Neural cell (in vitro differentiated cells): ENCODE data around the gene BTBD9. TPM values are rescaled to one million over a fixed set of nuclear protein-coding genes. Genes with fewer than 3 reads are reported as not detected.

ENCODE experiments used
- H2AFZ ChIP-seq: fragments of 200-600, 300-800 bp; sonication (generic), shearing (Covaris generic); 2 replicates; pipeline ENCODE4 v1.6.0; 2014; ENCODE audit warnings: low read depth, mild to moderate bottlenecking, antibody characterized with exemption, low read length, moderate library complexity
- H3F3A ChIP-seq: fragments of 200-600 bp; shearing (Covaris generic); 2 replicates; pipeline ENCODE4 v1.6.1; 2016; ENCODE audit warnings: mild to moderate bottlenecking, moderate library complexity, mixed read lengths, antibody characterized with exemption, low read length; ENCODE audit not compliant: insufficient read depth, poor library complexity, severe bottlenecking
- H3K27ac ChIP-seq: fragments of 200-600, 300-800 bp; sonication (generic), shearing (Covaris generic); 2 replicates; pipeline ENCODE4 v1.5.1; 2014; ENCODE audit warnings: mild to moderate bottlenecking, low read length, moderate library complexity
- H3K27me3 ChIP-seq: fragments of 300-800, 200-600 bp; sonication (generic), shearing (Covaris generic); 2 replicates; pipeline ENCODE4 v1.6.0; 2014; ENCODE audit warnings: mild to moderate bottlenecking, low read depth, low read length, moderate library complexity; ENCODE audit not compliant: insufficient read depth
- H3K36me3 ChIP-seq: fragments of 300-800, 200-600 bp; sonication (generic), shearing (Covaris generic); 2 replicates; pipeline ENCODE4 v1.5.1; 2014; ENCODE audit warnings: mild to moderate bottlenecking, antibody characterized with exemption, low read length, moderate library complexity; ENCODE audit not compliant: insufficient read depth
- H3K4me2 ChIP-seq: fragments of 300-800, 200-600 bp; sonication (generic), shearing (Covaris generic); 2 replicates; pipeline ENCODE4 v1.6.0; 2014; ENCODE audit warnings: mild to moderate bottlenecking, low read length
- H3K4me3 ChIP-seq: fragments of 300-800, 200-600 bp; sonication (generic), shearing (Covaris generic); 2 replicates; pipeline ENCODE4 v1.5.1; 2014; ENCODE audit warnings: mild to moderate bottlenecking, low read length, moderate library complexity
- H3K79me2 ChIP-seq: fragments of 200-600 bp; shearing (Covaris generic); replicated peaks from 2 replicates; pipeline ENCODE4 v1.6.0; 2014; ENCODE audit warnings: mild to moderate bottlenecking, low read length, moderate library complexity; ENCODE audit not compliant: insufficient read depth
- H3K9ac ChIP-seq: fragments of 300-800, 200-600 bp; sonication (generic), shearing (Covaris generic); 2 replicates; pipeline ENCODE4 v1.6.1; 2016; ENCODE audit warnings: mild to moderate bottlenecking, low read length, mixed read lengths
- H3K9me2 ChIP-seq: fragments of 200-600 bp; shearing (Covaris generic); 2 replicates; pipeline ENCODE4 v1.6.1; 2016; ENCODE audit warnings: mild to moderate bottlenecking, low read length, mixed read lengths; ENCODE audit not compliant: insufficient read depth
- H3K9me3 ChIP-seq: fragments of 200-600, 300-800 bp; sonication (generic), shearing (Covaris generic); 2 replicates; pipeline ENCODE4 v1.6.1; 2016; ENCODE audit warnings: mild to moderate bottlenecking, mixed run types, low read length, moderate library complexity, mixed read lengths
- H4K20me1 ChIP-seq: fragments of 200-600 bp; shearing (Covaris generic); 2 replicates; pipeline ENCODE4 v1.6.1; 2016; ENCODE audit warnings: mild to moderate bottlenecking, mixed run types; ENCODE audit not compliant: insufficient read depth
- EP300 ChIP-seq: fragments of 450-650 bp; conservative IDR thresholded peaks from 2 replicates; pipeline ENCODE4 v1.6.1; 2014; ENCODE audit warnings: antibody characterized with exemption, mild to moderate bottlenecking, moderate library complexity; ENCODE audit not compliant: poor library complexity, severe bottlenecking
- EZH2 ChIP-seq: fragments of 200-600, 300-800 bp; shearing (Covaris generic), sonication (generic); IDR thresholded peaks from 2 replicates; pipeline ENCODE4 v1.6.1; 2014; ENCODE audit warnings: antibody characterized with exemption, low read length, borderline replicate concordance, mild to moderate bottlenecking; ENCODE audit not compliant: insufficient read depth, poor library complexity, severe bottlenecking
- MXI1 ChIP-seq: fragments of 450-650 bp; conservative IDR thresholded peaks from 2 replicates; pipeline ENCODE4 v1.6.1; 2014; ENCODE audit warnings: antibody characterized with exemption, mild to moderate bottlenecking; ENCODE audit not compliant: poor library complexity, severe bottlenecking
- POLR2AphosphoS5 ChIP-seq: IDR thresholded peaks from 2 replicates; pipeline ENCODE4 v1.6.1; 2012
- RAD21 ChIP-seq: fragments of 450-650 bp; conservative IDR thresholded peaks from 2 replicates; pipeline ENCODE4 v1.6.1; 2014; ENCODE audit warnings: antibody characterized with exemption, mild to moderate bottlenecking, moderate library complexity
- SMC3 ChIP-seq: fragments of 450-650 bp; conservative IDR thresholded peaks from 2 replicates; pipeline ENCODE4 v1.6.1; 2014; ENCODE audit warnings: antibody characterized with exemption, mild to moderate bottlenecking, moderate library complexity; ENCODE audit not compliant: poor library complexity
- TAF1 ChIP-seq: IDR thresholded peaks from 2 replicates; pipeline ENCODE4 v1.6.1; 2012; ENCODE audit warnings: low read depth
- polyA plus RNA-seq: library from polyadenylated mRNA; depleted of rRNA; stranded (reverse); fragments of >200 nt; gene quantifications from 2 replicates; pipeline ENCODE4 v1.2.3, GENCODE V29; 2014
- TF ChIP-seq, protein P1 (sequence below): IDR thresholded peaks from 2 replicates; pipeline ENCODE4 v1.6.1; 2012; ENCODE audit warnings: borderline replicate concordance
- TF ChIP-seq, protein P2 (sequence below): fragments of 450-650 bp; IDR thresholded peaks from 2 replicates; pipeline ENCODE4 v1.5.1; 2014; ENCODE audit warnings: antibody characterized with exemption, mild to moderate bottlenecking, moderate library complexity; ENCODE audit not compliant: poor library complexity, severe bottlenecking

BTBD9 gene
- polyA plus RNA-seq, 1 donor from 2014 or later = 6.2 TPM

DNA sequence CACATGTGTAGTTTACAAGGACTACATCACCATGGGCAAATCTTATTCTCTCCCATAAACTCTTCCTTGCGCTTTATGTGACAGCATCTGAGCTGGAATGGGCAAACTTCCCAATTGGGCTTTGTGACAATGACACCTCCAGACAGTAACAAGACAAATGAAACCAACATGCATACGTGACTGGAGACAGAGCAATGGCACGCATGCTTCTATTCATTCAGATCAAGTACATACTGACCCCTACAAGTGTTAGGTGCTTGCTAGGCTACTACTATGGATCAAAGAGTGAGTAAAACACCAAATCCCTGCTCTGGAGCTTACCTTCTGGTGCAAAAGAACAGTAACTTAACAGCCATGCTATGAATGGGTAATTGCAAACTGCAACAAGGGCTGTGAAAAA lies 394.9 kb downstream of the BTBD9 start:
- Histone ChIP-seq H3F3A (no peaks in the 10 kb centered on the region), H3K9me2 (no peaks in the 10 kb centered on the region), H2AFZ (no peak overlapping the region), H3K9me3 (no peaks in the 10 kb centered on the region), H3K9ac (no peak overlapping the region), H3K27ac (no peak overlapping the region), H3K36me3 (no peaks in the 10 kb centered on the region), H3K4me3 (no peak overlapping the region), H4K20me1 (no peaks in the 10 kb centered on the region), H3K79me2 (no peaks in the 10 kb centered on the region), H3K4me2 (no peak overlapping the region), H3K27me3 (no peaks in the 10 kb centered on the region)
- TF ChIP-seq TAF1 (no peak), EP300 (no peak), MXI1 (no peak)

DNA sequence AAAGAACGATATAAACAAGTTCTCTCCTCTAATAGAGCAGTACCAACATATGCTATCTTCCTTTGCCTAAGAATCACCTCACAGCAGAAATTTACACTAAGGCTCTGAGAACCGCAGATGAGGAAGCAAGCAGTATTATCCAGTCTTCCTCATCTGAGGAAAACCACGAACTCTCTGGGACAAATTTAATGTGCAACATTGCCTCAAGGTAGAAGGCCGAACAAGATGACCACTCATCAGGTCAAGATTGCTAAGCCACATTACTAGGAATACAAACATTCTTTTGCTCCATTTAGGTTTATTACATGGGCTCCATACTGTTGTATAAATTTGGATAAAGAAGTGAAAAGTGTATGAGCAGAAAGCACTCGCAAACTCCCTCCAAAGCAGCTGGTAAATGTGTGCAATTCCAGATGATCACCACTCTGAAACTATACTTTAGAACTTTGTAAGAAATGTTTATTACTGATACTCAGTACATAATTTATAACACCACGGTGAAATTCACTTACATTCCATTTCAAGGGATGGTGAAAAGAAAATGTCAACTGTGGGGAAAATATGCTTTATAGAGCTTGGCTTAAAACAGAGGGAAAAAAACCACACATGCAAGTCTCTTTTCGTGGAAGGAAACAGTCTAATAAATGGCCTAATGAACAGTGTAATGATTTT lies 398.4 kb downstream of the BTBD9 start:
- Histone ChIP-seq H2AFZ (no peak overlapping the region), H3K27me3 (no peaks in the 10 kb centered on the region), H3K4me2 (no peak overlapping the region), H3K9me2 (no peaks in the 10 kb centered on the region), H3K9me3 (no peaks in the 10 kb centered on the region), H3K79me2 (no peaks in the 10 kb centered on the region), H3K4me3 (no peak overlapping the region), H3K27ac (no peak overlapping the region), H3K36me3 (no peaks in the 10 kb centered on the region), H3F3A (no peaks in the 10 kb centered on the region), H3K9ac (no peak overlapping the region), H4K20me1 (no peaks in the 10 kb centered on the region)
- TF ChIP-seq SMC3 = no peak
- no peak for TF ChIP-seq POLR2AphosphoS5
- TF ChIP-seq, protein P1, sequence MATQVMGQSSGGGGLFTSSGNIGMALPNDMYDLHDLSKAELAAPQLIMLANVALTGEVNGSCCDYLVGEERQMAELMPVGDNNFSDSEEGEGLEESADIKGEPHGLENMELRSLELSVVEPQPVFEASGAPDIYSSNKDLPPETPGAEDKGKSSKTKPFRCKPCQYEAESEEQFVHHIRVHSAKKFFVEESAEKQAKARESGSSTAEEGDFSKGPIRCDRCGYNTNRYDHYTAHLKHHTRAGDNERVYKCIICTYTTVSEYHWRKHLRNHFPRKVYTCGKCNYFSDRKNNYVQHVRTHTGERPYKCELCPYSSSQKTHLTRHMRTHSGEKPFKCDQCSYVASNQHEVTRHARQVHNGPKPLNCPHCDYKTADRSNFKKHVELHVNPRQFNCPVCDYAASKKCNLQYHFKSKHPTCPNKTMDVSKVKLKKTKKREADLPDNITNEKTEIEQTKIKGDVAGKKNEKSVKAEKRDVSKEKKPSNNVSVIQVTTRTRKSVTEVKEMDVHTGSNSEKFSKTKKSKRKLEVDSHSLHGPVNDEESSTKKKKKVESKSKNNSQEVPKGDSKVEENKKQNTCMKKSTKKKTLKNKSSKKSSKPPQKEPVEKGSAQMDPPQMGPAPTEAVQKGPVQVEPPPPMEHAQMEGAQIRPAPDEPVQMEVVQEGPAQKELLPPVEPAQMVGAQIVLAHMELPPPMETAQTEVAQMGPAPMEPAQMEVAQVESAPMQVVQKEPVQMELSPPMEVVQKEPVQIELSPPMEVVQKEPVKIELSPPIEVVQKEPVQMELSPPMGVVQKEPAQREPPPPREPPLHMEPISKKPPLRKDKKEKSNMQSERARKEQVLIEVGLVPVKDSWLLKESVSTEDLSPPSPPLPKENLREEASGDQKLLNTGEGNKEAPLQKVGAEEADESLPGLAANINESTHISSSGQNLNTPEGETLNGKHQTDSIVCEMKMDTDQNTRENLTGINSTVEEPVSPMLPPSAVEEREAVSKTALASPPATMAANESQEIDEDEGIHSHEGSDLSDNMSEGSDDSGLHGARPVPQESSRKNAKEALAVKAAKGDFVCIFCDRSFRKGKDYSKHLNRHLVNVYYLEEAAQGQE = no peak
- no peak for TF ChIP-seq TAF1
- TF ChIP-seq EZH2 = no peak
- no peak for TF ChIP-seq EP300
- no peak for TF ChIP-seq RAD21
- TF ChIP-seq MXI1 = no peak
- TF ChIP-seq, protein P2, sequence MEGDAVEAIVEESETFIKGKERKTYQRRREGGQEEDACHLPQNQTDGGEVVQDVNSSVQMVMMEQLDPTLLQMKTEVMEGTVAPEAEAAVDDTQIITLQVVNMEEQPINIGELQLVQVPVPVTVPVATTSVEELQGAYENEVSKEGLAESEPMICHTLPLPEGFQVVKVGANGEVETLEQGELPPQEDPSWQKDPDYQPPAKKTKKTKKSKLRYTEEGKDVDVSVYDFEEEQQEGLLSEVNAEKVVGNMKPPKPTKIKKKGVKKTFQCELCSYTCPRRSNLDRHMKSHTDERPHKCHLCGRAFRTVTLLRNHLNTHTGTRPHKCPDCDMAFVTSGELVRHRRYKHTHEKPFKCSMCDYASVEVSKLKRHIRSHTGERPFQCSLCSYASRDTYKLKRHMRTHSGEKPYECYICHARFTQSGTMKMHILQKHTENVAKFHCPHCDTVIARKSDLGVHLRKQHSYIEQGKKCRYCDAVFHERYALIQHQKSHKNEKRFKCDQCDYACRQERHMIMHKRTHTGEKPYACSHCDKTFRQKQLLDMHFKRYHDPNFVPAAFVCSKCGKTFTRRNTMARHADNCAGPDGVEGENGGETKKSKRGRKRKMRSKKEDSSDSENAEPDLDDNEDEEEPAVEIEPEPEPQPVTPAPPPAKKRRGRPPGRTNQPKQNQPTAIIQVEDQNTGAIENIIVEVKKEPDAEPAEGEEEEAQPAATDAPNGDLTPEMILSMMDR = no peak
